Transverse colon (tissue), 4 donors: ENCODE data around the gene ISX. TPM values are rescaled to one million over a fixed set of nuclear protein-coding genes. Genes with fewer than 3 reads are reported as not detected.

Experiments used
- DNase-seq: peaks from one replicate; pipeline ENCODE4 v3.0.0-alpha.2; 2019
- H3K27ac ChIP-seq, 4 donors: fragments of 200-600 bp; sonication (generic); 2 replicates each; pipeline ENCODE4 v1.5.1; 2016 to 2018; ENCODE audit warnings: inconsistent platforms in 4 of 4
- H3K27me3 ChIP-seq: fragments of 200-600 bp; sonication (generic); 2 replicates; pipeline ENCODE4 v1.5.1; 2017; ENCODE audit warnings: inconsistent platforms
- H3K36me3 ChIP-seq, 4 donors: fragments of 200-600 bp; sonication (generic); 2 replicates each; pipeline ENCODE4 v1.5.1; 2017 to 2019; ENCODE audit warnings: inconsistent platforms in 4 of 4
- H3K4me1 ChIP-seq, 4 donors: fragments of 200-600 bp; sonication (generic); 2 replicates each; pipeline ENCODE4 v1.5.1; 2017 to 2020; ENCODE audit warnings: inconsistent platforms in 4 of 4
- H3K4me3 ChIP-seq, 4 donors: fragments of 200-600 bp; sonication (generic); 1 replicate in 1 of 4; 2 replicates in 3 of 4; pipeline versions ENCODE4 v1.5.1 to v1.6.1; 2017 to 2019; ENCODE audit warnings: inconsistent platforms in 4 of 4
- H3K9me3 ChIP-seq, 2 donors: fragments of 200-600 bp; sonication (generic); 2 replicates each; pipeline ENCODE4 v1.5.1; 2017 to 2019; ENCODE audit warnings: inconsistent platforms in 2 of 2
- CTCF ChIP-seq, 5 experiments: fragments of 200-600 bp in 3 of 5; fragments of 450-650 bp in 2 of 5; sonication (generic) in 3 of 5; IDR thresholded peaks; 1 replicate in 2 of 5; 2 replicates in 3 of 5; pipeline ENCODE4 v1.5.1; 2016 to 2017; ENCODE audit warnings: antibody characterized with exemption in 5 of 5, inconsistent platforms in 3 of 5, mild to moderate bottlenecking in 2 of 5, moderate library complexity in 1 of 5
- EP300 ChIP-seq: sonication (generic); formaldehyde crosslinking; IDR thresholded peaks from one replicate; pipeline ENCODE4 v1.6.1; 2017; ENCODE audit warnings: antibody characterized with exemption, low read depth
- POLR2A ChIP-seq: fragments of 450-650 bp; IDR thresholded peaks from one replicate; pipeline ENCODE4 v1.6.1; 2016; ENCODE audit warnings: antibody characterized with exemption, mild to moderate bottlenecking, moderate library complexity
- POLR2AphosphoS5 ChIP-seq, 3 donors: sonication (generic); formaldehyde crosslinking; IDR thresholded peaks; one replicate each; pipeline ENCODE4 v1.6.1; 2016; ENCODE audit warnings: antibody characterized with exemption in 3 of 3
- WGBS, 2 donors: methylation state at CpG; one replicate each; pipeline ENCODE4 v1.1.5; 2018; ENCODE audit warnings: low coverage in 1 of 2; 5-methylcytosine and 5-hydroxymethylcytosine counted together
- in situ Hi-C, 4 donors: fragments of 200-750 bp; cut with MboI; loops; one replicate each; pipeline versions ENCODE4 v1.15.0 to v1.15.1; 2017; ENCODE audit warnings: low sequenced_read_pairs in 3 of 4, low pct_ligation_motif_present in 1 of 4, low pct_unique_long_range_greater_than_20kb in 1 of 4
- intact Hi-C: fragments of 100-400 bp; cut with DNase I; formaldehyde crosslinking; loops from one replicate; pipeline ENCODE4 v1.15.1; 2023; ENCODE audit warnings: low total_unique reads
- total RNA-seq, 4 donors: library from RNA; depleted of rRNA; stranded (reverse); fragments of >200 nt; gene quantifications; one replicate each; pipeline ENCODE4 v1.1.0, GENCODE V29; 2016

ISX gene
- total RNA-seq, 4 donors from 2014 or later: 32.6 to 159 (median 84.4) TPM

DNA sequence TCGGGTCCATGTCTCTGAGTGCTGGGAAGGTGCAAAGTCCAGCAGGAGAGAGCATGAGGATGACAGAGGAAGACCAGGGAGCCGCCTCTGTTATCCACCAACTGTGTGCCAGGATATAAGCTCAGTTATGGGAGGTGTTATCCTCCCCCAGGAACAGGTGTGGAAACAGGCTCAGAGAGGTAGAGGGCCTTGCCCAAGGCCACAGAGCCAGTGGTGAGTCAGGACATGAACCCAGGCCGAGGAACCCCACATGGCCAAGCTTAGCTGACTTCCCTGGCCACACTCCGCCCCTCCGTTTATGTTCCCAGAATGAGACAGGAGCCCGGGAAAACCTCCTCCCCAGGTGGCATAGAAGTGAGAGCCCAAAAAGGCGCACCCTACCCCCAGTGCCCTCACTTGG lies 50.3 kb downstream of the ISX start:
- intact Hi-C loops (no loop called here), in situ Hi-C loops (no loop called here)
- H3K36me3 ChIP-seq: no peaks in the 10 kb centered on the region
- peaks cover 0 to 36% (median 19%) of the 10 kb centered on the region in 4 donors for H3K4me1 ChIP-seq
- no peak overlapping the region for H3K4me3 ChIP-seq
- no peaks in the 10 kb centered on the region for H3K27me3 ChIP-seq
- peak; percentile 33 for DNase-seq
- H3K27ac ChIP-seq: peak overlapping the region in 3 of 4 donors; percentile 42 to 48 (median 45)
- 64% methylated on average over 7 of the region's 7 CpGs; no CpG with 5 or more reads in 1 of the 2 donors for WGBS, 2 donors
- TF ChIP-seq POLR2AphosphoS5 (IDR thresholded peaks at IDR 0.05) (no peak), CTCF (IDR thresholded peaks at IDR 0.05) (no peak), EP300 (no peak), POLR2A (no peak)
- no peaks in the 10 kb centered on the region for H3K9me3 ChIP-seq

DNA sequence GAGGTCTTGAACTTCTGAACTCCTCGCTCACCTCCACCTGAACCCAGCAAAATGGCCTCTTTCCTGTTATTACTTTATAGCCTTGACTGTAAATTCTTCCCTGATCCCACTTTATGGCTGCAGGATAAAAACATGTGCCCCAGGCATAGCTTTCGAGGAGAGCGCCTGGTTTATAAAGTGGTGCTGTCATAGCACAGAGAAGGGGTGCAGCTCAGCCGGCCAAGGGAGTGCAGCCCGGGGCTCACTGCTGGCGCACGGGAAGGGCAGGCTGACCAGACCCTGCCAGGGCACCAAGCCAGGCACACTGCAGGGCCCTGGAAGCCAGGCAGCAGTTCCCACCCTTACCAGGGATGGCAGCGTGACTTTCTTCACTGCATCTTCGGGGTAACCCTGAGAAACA lies 50.9 kb downstream of the ISX start:
- WGBS, 2 donors: 38 to 80% methylated on average over 1 to 9 of the region's 9 CpGs
- Histone ChIP-seq H3K9me3 (no peaks in the 10 kb centered on the region), H3K27me3 (no peaks in the 10 kb centered on the region), H3K4me1 (peaks cover 0 to 36% (median 19%) of the 10 kb centered on the region in 4 donors), H3K36me3 (no peaks in the 10 kb centered on the region), H3K27ac (peak overlapping the region; percentile 24 to 59 (median 48)), H3K4me3 (no peak overlapping the region)
- in situ Hi-C loops (no loop called here), intact Hi-C loops (no loop called here)
- DNase-seq: peak; percentile 60
- TF ChIP-seq POLR2AphosphoS5 (IDR thresholded peaks at IDR 0.05): peak in 2 of 3 donors; percentile 56 to 67
- no peak for TF ChIP-seq EP300
- TF ChIP-seq POLR2A: peak; percentile 62
- TF ChIP-seq CTCF (IDR thresholded peaks at IDR 0.05): peak in 2 of 5 experiments; percentile 19 to 43

- no peak overlapping the region for H3K4me3 ChIP-seq
- no peaks in the 10 kb centered on the region for H3K27me3 ChIP-seq
- TF ChIP-seq POLR2AphosphoS5 (IDR thresholded peaks at IDR 0.05) (no peak), CTCF (IDR thresholded peaks at IDR 0.05) (no peak), EP300 (no peak), POLR2A (no peak)
- H3K36me3 ChIP-seq: no peaks in the 10 kb centered on the region
- H3K9me3 ChIP-seq: no peaks in the 10 kb centered on the region
- no peak overlapping the region for H3K27ac ChIP-seq
- intact Hi-C loops: no loop called here
- H3K4me1 ChIP-seq: peaks cover 0 to 36% (median 19%) of the 10 kb centered on the region in 4 donors
- in situ Hi-C loops: no loop called here
- DNase-seq: peak; percentile 26
Measured at GRCh38 chr22:35119494-35119893, 53.5 kb downstream of the ISX start.

DNA sequence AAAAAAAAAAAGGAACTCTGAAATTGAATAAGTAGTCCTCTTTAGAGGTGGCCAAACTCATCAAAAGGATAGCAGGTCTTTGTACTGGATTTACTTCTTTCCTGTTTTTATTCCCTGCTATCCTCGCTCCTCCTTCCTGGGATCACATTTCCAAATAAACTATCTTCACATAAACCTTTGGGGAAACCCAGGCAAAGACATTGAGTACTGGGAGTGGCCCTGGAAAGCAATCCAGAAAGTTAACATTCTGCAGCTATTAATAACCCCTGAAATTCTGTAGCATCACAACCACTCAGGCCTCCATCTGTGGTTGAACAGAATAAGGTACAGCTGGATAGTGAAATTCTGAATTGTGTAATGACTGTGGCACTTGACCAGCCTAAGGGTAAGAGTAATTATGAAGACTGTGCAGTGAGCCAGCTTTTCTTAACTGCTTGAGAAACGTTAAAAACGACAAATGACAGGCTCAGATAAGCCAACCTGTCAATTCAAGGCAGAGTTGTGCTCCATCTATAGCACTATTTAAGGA lies 58.8 kb downstream of the ISX start:
- DNase-seq: no peak
- 46 to 75% methylated on average over 1 to 3 of the region's 3 CpGs for WGBS, 2 donors
- TF ChIP-seq EP300 (no peak), POLR2AphosphoS5 (IDR thresholded peaks at IDR 0.05) (no peak), CTCF (IDR thresholded peaks at IDR 0.05) (no peak), POLR2A (no peak)

More for the DNA sequence above, 58.8 kb downstream of the ISX start:
- Histone ChIP-seq H3K27ac (no peak overlapping the region), H3K36me3 (no peaks in the 10 kb centered on the region), H3K4me3 (no peak overlapping the region), H3K4me1 (peaks cover 0 to 1% (median under 1%) of the 10 kb centered on the region in 4 donors), H3K27me3 (no peaks in the 10 kb centered on the region), H3K9me3 (no peaks in the 10 kb centered on the region)
- in situ Hi-C loops: no loop called here
- intact Hi-C loops: no loop called here
